H9 (cell line): ENCODE measurements around the gene ARHGAP30. TPM values are rescaled to one million over a fixed set of nuclear protein-coding genes. Genes with fewer than 3 reads are reported as not detected.
"Not testable (repeated sequence)": the region's sequence is repeated elsewhere in the genome, so short reads cannot be mapped to it uniquely, and the experiment has no call there.

Experiments used
- DNase-seq: peaks from one replicate; pipeline ENCODE4 v3.0.0-alpha.2; 2017
- H2AFZ ChIP-seq: one replicate; pipeline ENCODE4 v1.6.1; 2013; ENCODE audit warnings: mild to moderate bottlenecking, low read length, control low read depth, moderate library complexity
- H2AK5ac ChIP-seq: 2 replicates; pipeline ENCODE4 v1.6.1; 2013; ENCODE audit warnings: low read length, control low read depth, mixed read lengths; ENCODE audit not compliant: insufficient read length
- H2BK120ac ChIP-seq: one replicate; pipeline ENCODE4 v1.6.1; 2013; ENCODE audit warnings: low read depth, mild to moderate bottlenecking, low read length, control low read depth, inconsistent platforms; ENCODE audit not compliant: poor library complexity, severe bottlenecking
- H2BK12ac ChIP-seq: 2 replicates; pipeline ENCODE4 v1.6.1; 2013; ENCODE audit warnings: low read length, control low read depth, mixed read lengths, low read depth; ENCODE audit not compliant: insufficient read length
- H2BK15ac ChIP-seq: 2 replicates; pipeline ENCODE4 v1.6.1; 2013; ENCODE audit warnings: low read depth, low read length, control low read depth
- H2BK20ac ChIP-seq: one replicate; pipeline ENCODE4 v1.6.1; 2013; ENCODE audit warnings: low read depth, mild to moderate bottlenecking, low read length, control low read depth, inconsistent platforms; ENCODE audit not compliant: poor library complexity, severe bottlenecking
- H2BK5ac ChIP-seq: 2 replicates; pipeline ENCODE4 v1.6.1; 2013; ENCODE audit warnings: low read length, control low read depth, mixed read lengths; ENCODE audit not compliant: insufficient read length
- H3K14ac ChIP-seq: 2 replicates; pipeline ENCODE4 v1.6.1; 2013; ENCODE audit warnings: low read length, control low read depth; ENCODE audit not compliant: insufficient read depth
- H3K18ac ChIP-seq: 2 replicates; pipeline ENCODE4 v1.6.1; 2013; ENCODE audit warnings: low read depth, mild to moderate bottlenecking, mixed read lengths, low read length, control low read depth; ENCODE audit not compliant: insufficient read length
- H3K23ac ChIP-seq: 2 replicates; pipeline ENCODE4 v1.6.1; 2013; ENCODE audit warnings: low read length, control low read depth, mixed read lengths, low read depth; ENCODE audit not compliant: insufficient read length
- H3K23me2 ChIP-seq: 2 replicates; pipeline ENCODE4 v1.6.1; 2013; ENCODE audit warnings: low read depth, mild to moderate bottlenecking, mixed read lengths, low read length, control low read depth; ENCODE audit not compliant: insufficient read length, poor library complexity, severe bottlenecking
- H3K27ac ChIP-seq: 2 replicates; pipeline ENCODE4 v1.5.1; 2013; ENCODE audit warnings: low read length, control low read depth, mixed read lengths, low read depth; ENCODE audit not compliant: insufficient read length
- H3K27me3 ChIP-seq: 2 replicates; pipeline ENCODE4 v1.6.1; 2013; ENCODE audit warnings: low read length, control low read depth, inconsistent platforms; ENCODE audit not compliant: insufficient read depth
- H3K4ac ChIP-seq: 2 replicates; pipeline ENCODE4 v1.6.1; 2013; ENCODE audit warnings: low read depth, mild to moderate bottlenecking, control low read depth, inconsistent platforms, low read length, moderate library complexity
- H3K4me1 ChIP-seq: 2 replicates; pipeline ENCODE4 v1.6.1; 2013; ENCODE audit warnings: low read length, control low read depth, inconsistent platforms; ENCODE audit not compliant: insufficient read depth
- H3K4me2 ChIP-seq: 2 replicates; pipeline ENCODE4 v1.6.1; 2013; ENCODE audit warnings: low read length, control low read depth, mixed read lengths; ENCODE audit not compliant: insufficient read length, insufficient read depth
- H3K56ac ChIP-seq: 2 replicates; pipeline ENCODE4 v1.6.1; 2013; ENCODE audit warnings: low read depth, mild to moderate bottlenecking, mixed read lengths, low read length, control low read depth; ENCODE audit not compliant: insufficient read length
- H3K79me1 ChIP-seq: 2 replicates; pipeline ENCODE4 v1.6.1; 2013; ENCODE audit warnings: low read depth, mild to moderate bottlenecking, moderate library complexity, low read length, control low read depth, inconsistent platforms; ENCODE audit not compliant: insufficient read depth, poor library complexity, severe bottlenecking
- H3K79me2 ChIP-seq: 2 replicates; pipeline ENCODE4 v1.6.1; 2013; ENCODE audit warnings: low read length, control low read depth, inconsistent platforms; ENCODE audit not compliant: insufficient read depth
- H3K9ac ChIP-seq: 2 replicates; pipeline ENCODE4 v1.6.1; 2013; ENCODE audit warnings: low read length, control low read depth, mixed read lengths; ENCODE audit not compliant: insufficient read length; ENCODE audit errors: extremely low read depth
- H3K9me3 ChIP-seq: one replicate; pipeline ENCODE4 v1.6.1; 2013; ENCODE audit warnings: low read depth, low read length, inconsistent platforms; ENCODE audit not compliant: control insufficient read depth
- H3T11ph ChIP-seq: one replicate; pipeline ENCODE4 v1.6.1; 2013; ENCODE audit warnings: mild to moderate bottlenecking, low read length, control low read depth, inconsistent platforms
- H4K20me1 ChIP-seq: one replicate; pipeline ENCODE4 v1.6.1; 2013; ENCODE audit not compliant: control insufficient read depth, insufficient read length, insufficient read depth
- H4K5ac ChIP-seq: 2 replicates; pipeline ENCODE4 v1.6.1; 2013; ENCODE audit warnings: low read depth, mild to moderate bottlenecking, mixed read lengths, low read length, control low read depth; ENCODE audit not compliant: insufficient read length
- H4K8ac ChIP-seq: replicated peaks from 2 replicates; pipeline ENCODE4 v1.6.1; 2013; ENCODE audit warnings: low read length, control low read depth, mixed read lengths, low read depth; ENCODE audit not compliant: insufficient read length
- H4K91ac ChIP-seq: 2 replicates; pipeline ENCODE4 v1.6.1; 2013; ENCODE audit warnings: low read depth, mild to moderate bottlenecking, moderate library complexity, mixed read lengths, low read length, control low read depth; ENCODE audit not compliant: insufficient read length
- H3K27ac Mint-ChIP-seq, 3 experiments: 2 replicates in 2 of 3; 3 replicates in 1 of 3; pipeline ENCODE4 v1.8.0; 2020 to 2021; ENCODE audit warnings: mixed read lengths in 3 of 3, mild to moderate bottlenecking in 1 of 3, moderate library complexity in 1 of 3
- H3K27me3 Mint-ChIP-seq: 2 replicates; pipeline ENCODE4 v1.8.0; 2021; ENCODE audit warnings: low read depth, mild to moderate bottlenecking, moderate library complexity, mixed read lengths
- H3K36me3 Mint-ChIP-seq, 3 experiments: 2 replicates in 2 of 3; 3 replicates in 1 of 3; pipeline ENCODE4 v1.8.0; 2020 to 2021; ENCODE audit warnings: low read depth in 3 of 3, mixed read lengths in 3 of 3; ENCODE audit not compliant: insufficient read depth in 1 of 3
- H3K4me1 Mint-ChIP-seq, 2 experiments: 2 replicates each; pipeline ENCODE4 v1.8.0; 2020; ENCODE audit warnings: mixed read lengths in 2 of 2
- H3K4me3 Mint-ChIP-seq, 2 experiments: 2 replicates in 1 of 2; 3 replicates in 1 of 2; pipeline ENCODE4 v1.8.0; 2020 to 2021; ENCODE audit warnings: mild to moderate bottlenecking in 2 of 2, mixed read lengths in 2 of 2, moderate library complexity in 1 of 2
- H3K9me3 Mint-ChIP-seq, 2 experiments: 2 replicates in 1 of 2; 3 replicates in 1 of 2; pipeline ENCODE4 v1.8.0; 2020; ENCODE audit warnings: mild to moderate bottlenecking in 2 of 2, mixed read lengths in 2 of 2, moderate library complexity in 1 of 2
- WGBS: extraction: QIAGEN DNeasy Blood & Tissue Kit; methylation state at CpG from one replicate; pipeline ENCODE4 v1.1.7; 2013; ENCODE audit warnings: missing lambda C conversion rate, low lambda C conversion rate, mixed read lengths; ENCODE audit not compliant: insufficient read length; ENCODE audit errors: extremely low coverage; 5-methylcytosine and 5-hydroxymethylcytosine counted together
- total RNA-seq: library from RNA; stranded (reverse); gene quantifications from 2 replicates; pipeline ENCODE4 v1.2.1, GENCODE V29; 2021

The ARHGAP30 gene
- total RNA-seq, 1 experiment from 2014 or later, result 0.13 TPM

GRCh38 chr1:161016683-161017082, 53.0 kb downstream of the ARHGAP30 start:
- Mint-ChIP-seq H3K27ac (peak overlapping the region; percentile 85 to 97 (median 97); a peak in 5 of 7 replicates), H3K4me3 (peak overlapping the region in 1 of 2 experiments; percentile 56; a peak in 1 of 5 replicates), H3K36me3 (peaks cover 7 to 29% (median 27%) of the 10 kb centered on the region in 3 experiments; a peak in 6 of 7 replicates), H3K4me1 (peaks cover 53 to 64% of the 10 kb centered on the region in 2 experiments)
- not testable (repeated sequence) for H2BK12ac ChIP-seq, H4K8ac ChIP-seq, H2BK120ac ChIP-seq, H2BK15ac ChIP-seq, H2AK5ac ChIP-seq, H3K23me2 ChIP-seq, H3K27ac ChIP-seq, H3K14ac ChIP-seq, H3K9ac ChIP-seq, H4K20me1 ChIP-seq, H3K9me3 ChIP-seq, H3K4me2 ChIP-seq, H2BK20ac ChIP-seq, H2AFZ ChIP-seq, H3K56ac ChIP-seq, H4K5ac ChIP-seq, H3K79me1 ChIP-seq, H3K23ac ChIP-seq, H3K27me3 Mint-ChIP-seq, H3K4ac ChIP-seq, H3K9me3 Mint-ChIP-seq, H3K18ac ChIP-seq, DNase-seq, H3T11ph ChIP-seq, H2BK5ac ChIP-seq, H4K91ac ChIP-seq, H3K27me3 ChIP-seq
- no CpG with 5 or more reads among the region's 1 CpG for WGBS
- Histone ChIP-seq H3K79me2 (peaks cover 50% of the 10 kb centered on the region), H3K4me1 (peaks cover 23% of the 10 kb centered on the region)
